ENCODE results near the gene WDR1. TPM values are rescaled to one million over a fixed set of nuclear protein-coding genes. Genes with fewer than 3 reads are reported as not detected.

The WDR1 gene
- total RNA-seq, 1 experiment from 2014 or later = 227 TPM

DNA sequence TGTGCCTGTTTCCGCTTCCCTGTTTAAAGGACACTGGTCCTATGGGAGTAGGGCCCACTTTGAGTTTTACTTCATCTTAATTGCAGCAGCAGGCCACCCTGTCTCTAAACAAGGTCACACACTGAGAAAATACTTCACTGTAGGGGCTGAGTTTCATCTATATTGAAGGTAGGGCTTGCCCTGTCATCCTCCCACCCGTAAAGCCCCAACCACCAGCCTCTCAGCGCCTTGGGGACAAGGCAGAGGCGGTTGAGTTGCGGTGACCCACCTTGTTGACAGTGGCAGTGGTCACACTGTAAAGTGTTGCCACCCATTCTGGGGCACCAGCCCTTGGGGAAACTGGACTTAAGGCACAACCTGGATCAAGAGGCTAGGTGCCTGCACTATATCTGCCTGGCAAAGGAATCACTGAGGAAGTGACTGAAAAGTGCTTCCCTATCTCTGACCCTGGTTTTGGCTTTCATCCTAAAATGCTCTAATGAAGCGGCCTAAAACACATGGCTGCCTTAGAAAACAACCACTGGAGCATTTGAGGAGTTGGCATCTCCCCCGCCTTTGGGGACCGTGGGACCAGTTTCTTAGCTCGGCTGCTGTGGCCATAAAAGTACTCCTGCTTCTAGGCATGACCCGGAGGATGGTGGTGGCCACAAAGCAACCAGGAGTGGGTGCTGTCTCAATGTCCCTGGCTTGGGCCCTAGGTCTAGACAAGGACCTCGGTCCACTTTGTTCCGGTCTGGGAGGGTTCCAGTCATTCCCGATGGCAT is 7.8 kb upstream of the WDR1 start:
- no peak for DNase-seq (ENCODE audit: low spot score)
- no peaks in the 10 kb centered on the region for H3K36me3 ChIP-seq (ENCODE audit: insufficient read depth, low read length, poor library complexity, severe bottlenecking)
- CTCF ChIA-PET = no interaction called here
- TF ChIP-seq EZH2 (IDR thresholded peaks at IDR 0.05; ENCODE audit: borderline replicate concordance, low read depth, low read length, poor library complexity, severe bottlenecking) = no peak
- TF ChIP-seq CTCF (conservative IDR thresholded peaks at IDR 0.05; ENCODE audit: low read depth, low read length) = no peak
- H3K27me3 ChIP-seq (replicated peaks; ENCODE audit: insufficient read depth, low read depth, low read length, poor library complexity) = peaks cover 6% of the 10 kb centered on the region
- H3K4me1 ChIP-seq (ENCODE audit: insufficient read depth, low read length, poor library complexity, severe bottlenecking) = no peaks in the 10 kb centered on the region
- BruUV-seq (replicated peaks) = no TSS peak
- no peak overlapping the region for H3K4me3 ChIP-seq (ENCODE audit: low read depth, low read length, poor library complexity, severe bottlenecking)
- no peak overlapping the region for H3K27ac ChIP-seq (ENCODE audit: low read depth, low read length, poor library complexity, severe bottlenecking)
- POLR2A ChIA-PET (ENCODE audit: low non-redundant PET) = interaction anchor here (0.6 kb wide), 1 partner anchor 13 kb away, joined by 3 read pairs; no protein-coding TSS in a partner anchor
- intact Hi-C loops (cut with micrococcal nuclease; ENCODE audit: unreplicated experiment) = no loop called here
- H3K9me3 ChIP-seq (ENCODE audit: low read depth, low read length, poor library complexity, severe bottlenecking) = no peaks in the 10 kb centered on the region

DNA sequence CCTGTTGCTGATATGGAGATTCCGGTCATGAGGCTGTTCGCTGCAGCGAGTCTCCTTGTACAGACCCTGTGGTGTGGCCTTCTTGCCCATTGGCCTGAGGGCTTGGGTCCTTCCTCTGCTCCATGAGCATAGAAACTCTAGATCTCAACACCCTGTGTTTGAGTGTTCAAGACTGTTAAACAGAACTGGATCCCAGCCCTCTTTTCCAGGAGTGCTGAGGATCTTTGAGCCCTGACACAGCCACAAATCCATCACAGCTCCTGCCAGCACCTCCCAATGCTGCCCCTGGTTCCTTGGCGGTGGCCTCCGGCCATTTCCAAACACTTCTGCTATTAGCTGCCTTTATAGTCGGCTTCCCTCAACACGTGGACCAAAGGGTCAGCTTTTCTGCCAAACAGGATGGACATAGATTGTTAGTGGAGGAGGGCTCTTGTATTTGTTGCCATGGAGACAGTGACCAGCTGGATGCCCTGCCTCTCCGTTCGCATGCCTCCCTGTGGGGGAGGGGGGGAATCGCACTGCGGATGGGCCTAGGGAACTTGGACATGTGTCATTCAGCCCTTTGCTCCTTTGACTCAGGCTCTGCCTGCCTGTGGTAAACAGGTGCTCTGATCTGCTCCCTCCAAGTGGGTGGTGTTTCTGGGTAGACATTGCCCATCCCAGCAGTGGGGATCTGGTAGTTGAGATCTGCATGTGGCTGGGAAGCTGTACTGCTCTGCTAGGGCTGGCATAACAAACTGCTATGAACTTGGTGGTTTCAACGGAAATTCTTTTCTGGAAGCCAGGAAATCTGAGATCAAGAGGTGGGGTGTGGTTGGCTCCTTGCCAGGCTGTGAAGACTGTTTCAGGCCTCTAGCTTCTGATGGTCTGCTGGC is 6.9 kb upstream of the WDR1 start:
- no peaks in the 10 kb centered on the region for H3K9me3 ChIP-seq (ENCODE audit: low read depth, low read length, poor library complexity, severe bottlenecking)
- CTCF ChIA-PET = no interaction called here
- TF ChIP-seq CTCF (conservative IDR thresholded peaks at IDR 0.05; ENCODE audit: low read depth, low read length) (no peak), EZH2 (IDR thresholded peaks at IDR 0.05; ENCODE audit: borderline replicate concordance, low read depth, low read length, poor library complexity, severe bottlenecking) (no peak)
- no peaks in the 10 kb centered on the region for H3K36me3 ChIP-seq (ENCODE audit: insufficient read depth, low read length, poor library complexity, severe bottlenecking)
- peaks cover 6% of the 10 kb centered on the region for H3K27me3 ChIP-seq (replicated peaks; ENCODE audit: insufficient read depth, low read depth, low read length, poor library complexity)
- no peak overlapping the region for H3K27ac ChIP-seq (ENCODE audit: low read depth, low read length, poor library complexity, severe bottlenecking)
- POLR2A ChIA-PET (ENCODE audit: low non-redundant PET) = interaction anchor here (0.6 kb wide), 1 partner anchor 12 kb away, joined by 3 read pairs; no protein-coding TSS in a partner anchor
- no peaks in the 10 kb centered on the region for H3K4me1 ChIP-seq (ENCODE audit: insufficient read depth, low read length, poor library complexity, severe bottlenecking)
- H3K4me3 ChIP-seq (ENCODE audit: low read depth, low read length, poor library complexity, severe bottlenecking) = no peak overlapping the region
- no TSS peak for BruUV-seq (replicated peaks)
- no peak for DNase-seq (ENCODE audit: low spot score)
- intact Hi-C loops (cut with micrococcal nuclease; ENCODE audit: unreplicated experiment) = no loop called here

GRCh38 chr4:10122236-10122932 is 5.8 kb upstream of the WDR1 start:
- CTCF ChIA-PET = no interaction called here
- POLR2A ChIA-PET (ENCODE audit: low non-redundant PET) = no interaction called here

More at GRCh38 chr4:10122236-10122932, 5.8 kb upstream of the WDR1 start:
- H3K4me1 ChIP-seq (ENCODE audit: insufficient read depth, low read length, poor library complexity, severe bottlenecking) = no peaks in the 10 kb centered on the region
- DNase-seq (ENCODE audit: low spot score) = no peak
- intact Hi-C loops (cut with micrococcal nuclease; ENCODE audit: unreplicated experiment) = no loop called here
- TF ChIP-seq CTCF (conservative IDR thresholded peaks at IDR 0.05; ENCODE audit: low read depth, low read length) (no peak), EZH2 (IDR thresholded peaks at IDR 0.05; ENCODE audit: borderline replicate concordance, low read depth, low read length, poor library complexity, severe bottlenecking) (no peak)
- H3K27ac ChIP-seq (ENCODE audit: low read depth, low read length, poor library complexity, severe bottlenecking) = no peak overlapping the region
- no peaks in the 10 kb centered on the region for H3K36me3 ChIP-seq (ENCODE audit: insufficient read depth, low read length, poor library complexity, severe bottlenecking)
- H3K9me3 ChIP-seq (ENCODE audit: low read depth, low read length, poor library complexity, severe bottlenecking) = no peaks in the 10 kb centered on the region
- H3K4me3 ChIP-seq (ENCODE audit: low read depth, low read length, poor library complexity, severe bottlenecking) = no peak overlapping the region
- no TSS peak for BruUV-seq (replicated peaks)
- peaks cover 6% of the 10 kb centered on the region for H3K27me3 ChIP-seq (replicated peaks; ENCODE audit: insufficient read depth, low read depth, low read length, poor library complexity)
